GM18519 (cell line): Measurements from ENCODE around the gene CHST9.
"Not testable (repeated sequence)": the region's sequence is repeated elsewhere in the genome, so short reads cannot be mapped to it uniquely, and the experiment has no call there.

Experiments used
- ATAC-seq: cut with Tn5 transposase; IDR thresholded peaks from one replicate; pipeline ENCODE4 v1.9.1; 2021; ENCODE audit warnings: mild to moderate bottlenecking, moderate library complexity; ENCODE audit not compliant: unreplicated experiment, low FRiP score

CHST9 gene

DNA sequence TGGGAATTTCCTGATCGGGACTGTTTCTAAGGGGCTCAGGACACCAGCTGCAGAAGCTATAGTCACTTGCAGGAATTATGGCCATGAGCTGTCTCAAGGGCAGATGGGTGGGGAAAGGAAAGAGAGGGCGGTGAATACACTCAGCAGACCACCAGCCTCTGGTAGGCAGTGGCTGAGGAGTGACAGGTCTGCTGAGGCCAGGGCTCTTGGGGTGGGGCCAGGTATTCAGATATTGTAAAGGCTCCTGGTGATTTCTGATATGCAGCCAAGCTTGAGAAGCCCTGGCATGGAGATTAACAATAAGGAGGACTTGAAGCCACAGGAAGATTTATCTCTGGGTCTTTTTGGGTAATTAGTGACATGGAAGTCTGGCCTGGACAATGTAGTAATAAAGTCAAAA lies 174.3 kb downstream of the CHST9 start:
- no peak for ATAC-seq

DNA sequence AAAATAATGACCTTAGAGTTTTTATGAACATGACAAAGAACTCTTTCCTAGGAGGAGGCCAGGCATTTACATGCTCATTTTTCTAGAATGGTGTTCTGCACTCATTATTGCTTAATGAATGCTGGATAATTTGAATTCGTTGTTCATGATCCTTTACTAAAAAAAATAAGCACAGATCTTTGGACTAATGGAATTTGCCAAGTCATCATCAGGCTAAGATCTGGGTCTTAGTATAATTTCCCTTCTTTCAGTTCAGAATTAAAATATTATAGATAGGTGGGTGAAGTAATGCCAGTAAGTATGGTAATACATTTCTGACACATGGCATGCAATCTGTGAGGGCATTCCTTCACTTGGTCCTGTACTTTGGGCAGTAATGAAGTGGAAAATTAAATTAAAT lies 175.8 kb downstream of the CHST9 start:
- ATAC-seq: no peak

DNA sequence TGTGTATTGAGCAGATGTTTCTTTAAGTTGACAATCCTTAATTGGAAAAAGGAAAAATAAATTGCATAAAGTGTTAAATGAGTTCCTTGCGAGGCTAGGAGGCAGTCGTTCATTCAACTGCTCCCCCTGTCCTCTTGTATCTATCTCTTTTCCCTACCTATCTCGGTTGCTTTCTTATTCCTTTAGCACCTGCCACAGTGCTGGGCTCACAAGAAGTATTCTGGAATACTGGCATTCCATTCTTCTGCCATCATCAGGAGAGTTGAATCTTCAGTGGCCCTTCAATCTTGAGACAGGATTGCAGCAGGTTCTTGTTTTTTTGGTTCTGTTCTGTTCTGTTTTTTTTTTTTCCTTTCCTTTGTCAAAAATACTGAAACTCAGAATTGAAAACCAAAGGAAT lies 176.5 kb downstream of the CHST9 start:
- ATAC-seq: no peak

DNA sequence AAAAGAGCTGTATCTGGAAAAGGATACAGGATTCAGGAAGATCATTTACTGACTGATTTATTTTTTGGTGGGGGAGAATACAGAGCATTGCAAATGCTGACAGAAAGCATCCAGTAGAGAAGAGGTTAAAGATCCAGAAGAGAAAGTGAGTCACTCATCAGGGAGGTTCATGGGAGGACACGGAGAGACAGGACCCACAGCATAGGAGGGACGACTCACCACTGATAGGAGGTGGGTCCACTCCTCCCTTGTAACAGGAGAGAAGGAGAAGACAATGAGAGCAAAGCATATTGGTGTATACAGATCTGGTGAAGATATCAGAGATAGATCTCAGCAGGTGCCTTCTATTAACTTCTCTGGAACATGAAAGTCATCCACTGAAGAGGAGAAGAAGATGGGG lies 177.2 kb downstream of the CHST9 start:
- no peak for ATAC-seq

DNA sequence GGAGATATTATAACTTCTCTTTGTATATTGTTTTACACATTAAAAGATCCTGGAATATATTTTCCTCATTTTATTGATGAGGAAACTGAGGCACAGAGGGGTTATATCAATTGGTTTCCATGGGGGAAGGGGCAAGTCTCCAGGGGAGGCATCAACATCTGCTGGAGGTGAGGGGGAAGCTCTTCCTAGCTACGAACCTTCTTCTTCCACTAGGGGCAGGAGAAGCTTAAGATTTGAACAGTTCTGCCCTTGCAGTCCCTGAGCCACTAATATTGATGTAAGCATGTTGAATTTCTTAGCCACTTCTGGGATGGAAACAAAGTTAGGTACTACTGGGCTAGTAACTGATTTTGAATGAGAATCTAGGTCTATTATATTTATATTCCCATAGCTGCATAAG lies 179.5 kb downstream of the CHST9 start:
- ATAC-seq: peak; percentile 74

DNA sequence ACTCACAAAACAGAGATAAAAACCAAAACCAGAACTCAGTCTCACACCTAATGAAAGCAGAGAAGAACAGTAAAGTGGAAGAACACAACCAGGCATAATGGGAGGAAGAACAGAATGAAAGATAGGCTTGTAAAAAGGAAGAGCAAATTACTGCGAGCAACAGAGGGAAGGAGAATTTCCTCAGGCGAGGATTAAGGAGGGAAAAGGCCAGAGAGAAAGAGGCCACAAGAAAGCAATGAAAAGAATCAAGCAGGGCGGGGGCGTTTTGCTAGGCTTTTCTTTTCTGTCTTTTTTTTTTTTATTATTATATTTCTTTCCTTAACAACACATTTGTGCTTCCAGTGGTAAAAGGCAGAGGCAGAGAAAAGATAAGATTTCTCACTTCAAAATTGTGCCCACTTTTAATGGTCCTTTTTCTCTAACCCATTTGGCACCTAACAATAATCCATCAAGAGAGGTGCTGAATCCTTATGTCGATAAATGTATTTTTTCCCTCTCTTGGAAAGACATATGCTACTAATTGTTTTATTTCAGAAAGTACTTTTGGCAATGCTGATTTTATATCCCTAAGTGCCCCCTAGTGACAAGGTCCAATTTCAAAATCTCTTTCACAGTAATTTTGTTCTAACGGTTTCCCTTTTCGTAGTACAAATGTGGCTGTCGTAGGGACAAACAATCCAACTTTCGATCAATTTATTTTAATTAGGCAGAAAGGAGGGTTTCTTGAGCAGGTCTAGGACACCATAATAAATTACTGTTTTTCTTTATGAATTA lies 180.9 kb downstream of the CHST9 start:
- no peak for ATAC-seq

DNA sequence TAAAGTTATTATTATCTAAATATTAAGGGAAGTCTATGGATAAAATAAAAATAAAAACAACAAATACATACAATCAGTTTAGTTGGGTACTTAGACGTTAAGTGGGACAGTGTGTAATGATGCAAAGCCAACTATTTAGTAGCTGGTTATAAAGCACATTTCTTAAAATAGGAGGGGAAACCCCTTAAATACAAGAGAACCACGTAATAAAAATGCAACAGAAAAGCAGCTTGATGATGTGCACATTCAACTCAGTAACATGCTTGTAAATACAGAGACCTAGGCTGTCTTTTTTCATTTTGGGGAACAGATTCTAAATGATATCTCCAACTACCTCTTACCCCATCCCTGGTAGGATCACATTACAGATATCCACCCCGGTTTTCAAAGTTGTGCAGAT lies 185.3 kb downstream of the CHST9 start:
- ATAC-seq: no peak

DNA sequence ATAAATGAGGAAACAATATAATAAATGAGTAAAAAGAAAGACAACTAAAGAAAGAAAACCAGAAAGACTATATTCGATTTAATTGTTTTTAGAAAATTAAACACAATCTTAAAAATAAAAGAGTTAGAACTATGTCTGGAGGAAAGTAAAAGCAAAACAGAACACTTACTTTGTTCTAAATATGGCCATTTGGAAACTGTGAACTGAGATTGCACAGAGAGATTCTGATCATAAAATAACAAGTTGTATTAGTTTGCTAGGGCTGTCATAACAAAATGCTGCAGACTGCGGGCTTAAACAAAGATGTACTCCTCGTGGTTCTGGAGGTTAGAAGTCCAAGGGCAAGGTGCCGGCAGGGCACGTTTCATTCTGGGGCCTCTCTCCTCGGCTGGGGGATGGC lies 191.5 kb downstream of the CHST9 start:
- ATAC-seq: no peak

DNA sequence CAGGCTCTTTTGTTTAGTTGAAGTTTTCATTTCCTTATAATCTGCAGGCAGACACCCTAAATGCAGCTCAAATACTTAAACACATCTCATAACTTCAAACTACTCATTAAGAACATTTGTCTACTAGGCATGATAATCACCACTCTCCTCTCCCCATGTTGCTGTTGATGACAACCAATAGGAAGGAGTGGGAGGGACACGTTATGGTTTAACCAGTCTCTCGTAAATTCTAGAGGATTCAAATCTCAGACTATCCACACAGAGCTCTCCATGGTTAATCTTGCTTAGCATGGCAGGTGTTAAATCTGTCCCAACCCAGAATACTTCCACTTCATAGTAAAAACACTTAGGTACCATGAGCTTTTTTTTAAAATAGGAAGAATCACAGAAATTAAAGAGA lies 192.2 kb downstream of the CHST9 start:
- ATAC-seq: no peak

DNA sequence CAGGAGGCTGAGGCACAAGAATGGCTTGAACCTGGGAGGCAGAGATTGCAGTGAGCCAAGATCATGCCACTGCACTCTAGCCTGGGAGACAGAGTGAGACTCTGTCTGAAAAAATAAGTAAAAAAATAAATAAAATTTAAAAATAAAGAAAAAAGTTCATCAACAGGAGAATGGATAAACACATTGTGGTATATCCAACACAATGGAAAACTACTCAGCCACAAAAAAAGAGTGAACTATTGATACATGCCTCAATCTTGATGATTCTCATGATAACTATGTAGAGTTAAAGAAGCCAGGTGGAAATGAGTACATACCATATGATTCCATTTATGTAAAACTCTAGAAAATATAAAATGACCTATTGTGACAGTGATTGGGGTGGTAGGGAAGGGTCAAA lies 195.3 kb downstream of the CHST9 start:
- no peak for ATAC-seq

DNA sequence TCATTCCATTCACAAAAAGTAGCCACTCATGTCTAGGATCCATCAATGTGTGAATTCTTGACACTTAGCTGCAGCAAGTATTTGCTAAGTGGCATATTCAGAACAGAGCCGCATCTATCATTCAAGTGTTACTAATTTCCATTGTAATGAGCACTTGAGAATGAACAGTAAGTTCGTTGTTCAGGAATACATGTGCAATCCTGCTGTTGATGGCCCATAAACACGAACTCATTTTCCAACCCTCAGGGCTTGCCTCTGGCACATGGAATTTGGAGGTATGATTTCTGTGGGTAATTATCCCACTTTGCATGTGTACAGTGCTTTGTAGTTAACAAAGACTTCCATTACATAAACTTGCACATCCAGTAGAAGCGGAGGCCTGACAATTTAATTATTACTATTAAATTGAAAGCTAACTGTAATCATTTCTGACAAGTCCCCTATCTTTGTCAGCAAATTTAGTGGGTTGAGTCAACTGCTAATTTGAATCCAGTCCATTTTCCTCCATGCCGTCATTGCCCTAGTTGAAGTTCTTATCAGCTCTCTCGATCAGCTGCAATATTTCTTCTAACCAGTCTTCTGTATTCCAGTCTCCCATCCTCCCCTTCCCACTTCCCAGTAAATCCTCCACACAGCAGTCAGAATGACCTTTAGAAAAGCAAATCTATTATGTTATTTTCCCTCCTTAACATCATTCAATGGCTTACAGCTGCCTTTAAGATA lies 203.6 kb downstream of the CHST9 start:
- no peak for ATAC-seq

DNA sequence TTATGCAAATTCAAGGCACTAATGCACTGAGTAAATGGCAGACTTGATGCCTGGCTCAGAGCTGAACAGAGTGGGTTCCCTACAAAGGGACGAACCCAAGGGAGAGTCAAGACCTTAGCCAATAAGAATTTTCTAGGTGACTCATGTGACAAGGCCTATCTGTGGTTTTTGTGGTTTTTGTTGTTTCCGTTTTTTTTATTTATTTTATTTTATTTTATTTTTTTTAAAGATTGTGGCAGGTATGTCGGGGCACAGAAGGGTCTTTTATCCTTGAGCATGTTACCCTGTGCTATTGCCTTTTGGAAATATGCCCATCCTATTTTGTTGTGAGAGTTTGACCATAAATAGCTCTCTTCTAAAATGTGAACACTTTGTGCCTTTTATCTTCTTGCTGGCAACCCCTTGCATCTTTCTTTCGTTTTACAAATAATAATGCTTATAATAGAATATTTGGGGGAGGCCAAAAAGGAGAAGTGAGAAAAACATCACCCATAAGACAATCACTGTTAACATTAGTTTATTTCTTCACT lies 206.2 kb downstream of the CHST9 start:
- peak; percentile 96 for ATAC-seq

DNA sequence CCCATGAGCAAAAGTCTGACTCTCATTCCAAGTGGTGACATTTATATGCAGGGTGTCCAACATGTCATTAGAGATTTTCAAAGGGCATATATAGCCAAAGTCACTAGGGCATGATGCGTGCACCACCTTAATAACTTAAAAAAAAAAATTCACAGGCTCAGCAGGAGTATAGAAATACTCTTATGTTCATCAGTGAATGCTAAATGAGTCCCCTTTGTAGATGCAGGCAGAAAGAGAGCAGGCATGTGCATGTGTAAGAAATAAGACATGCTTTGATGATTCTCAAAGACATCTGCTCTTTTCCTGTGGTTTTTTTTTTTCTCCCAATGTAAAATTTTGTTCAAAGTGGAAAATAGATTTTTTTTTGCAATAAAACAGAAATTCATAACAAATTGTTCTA lies 207.3 kb downstream of the CHST9 start:
- no peak for ATAC-seq

DNA sequence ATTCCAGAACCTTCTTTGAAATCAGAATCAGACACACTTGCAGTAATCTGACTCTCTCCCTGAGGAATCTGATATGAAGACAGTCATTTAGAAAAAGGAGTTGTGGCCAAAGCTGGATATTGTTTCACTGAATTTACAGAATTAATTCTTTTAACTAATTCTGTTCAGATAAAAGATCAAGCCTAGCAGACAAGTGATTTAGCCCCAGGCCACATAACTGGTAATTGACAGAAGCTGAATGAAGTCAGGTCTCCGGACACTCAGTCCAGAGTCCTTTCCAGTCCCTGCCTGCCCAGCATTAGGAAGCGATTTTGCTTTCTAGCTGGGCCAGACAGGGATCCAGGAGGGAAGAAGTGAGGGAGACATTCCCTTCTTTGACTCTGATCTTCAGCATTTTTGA lies 208.9 kb downstream of the CHST9 start:
- ATAC-seq: no peak

DNA sequence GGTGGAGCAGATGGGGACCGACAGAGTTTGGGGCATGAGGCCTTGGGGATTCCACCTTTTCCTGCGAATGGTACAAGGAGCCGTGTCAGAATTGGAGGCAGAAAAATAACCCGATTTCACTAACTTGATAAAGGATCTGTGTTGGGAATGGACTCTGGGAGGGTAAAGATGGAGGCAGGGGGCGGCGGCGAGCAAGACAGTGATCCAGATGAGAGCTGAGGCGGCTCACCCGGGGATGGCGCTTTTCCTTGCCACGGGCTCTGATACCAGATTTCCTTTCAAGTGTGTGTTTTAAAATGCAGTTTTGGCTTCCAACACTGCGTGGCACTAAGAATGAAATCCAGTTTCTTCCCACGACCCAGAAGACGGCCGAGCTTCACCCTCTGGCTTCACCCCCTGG lies 212.6 kb downstream of the CHST9 start:
- ATAC-seq: not testable (repeated sequence)

DNA sequence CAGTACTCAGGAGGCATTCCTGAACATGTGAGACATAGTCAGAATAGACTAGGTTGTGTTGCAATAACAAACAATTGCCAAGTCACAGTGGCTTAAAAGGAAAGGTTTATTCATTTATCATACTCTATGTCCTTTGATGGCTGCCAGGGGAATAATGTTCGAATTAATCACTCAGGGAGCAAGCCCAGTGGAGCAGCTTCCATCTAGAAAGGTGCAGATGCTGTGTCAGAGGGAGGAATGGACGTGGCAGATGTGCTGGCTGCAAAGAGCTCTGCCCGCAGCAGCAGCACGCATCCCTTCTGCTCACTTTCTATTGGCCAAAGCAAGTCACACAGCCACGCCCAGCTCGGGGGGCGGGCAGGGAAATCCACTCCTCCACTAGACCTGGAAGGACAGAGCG lies 213.7 kb downstream of the CHST9 start:
- ATAC-seq: no peak

DNA sequence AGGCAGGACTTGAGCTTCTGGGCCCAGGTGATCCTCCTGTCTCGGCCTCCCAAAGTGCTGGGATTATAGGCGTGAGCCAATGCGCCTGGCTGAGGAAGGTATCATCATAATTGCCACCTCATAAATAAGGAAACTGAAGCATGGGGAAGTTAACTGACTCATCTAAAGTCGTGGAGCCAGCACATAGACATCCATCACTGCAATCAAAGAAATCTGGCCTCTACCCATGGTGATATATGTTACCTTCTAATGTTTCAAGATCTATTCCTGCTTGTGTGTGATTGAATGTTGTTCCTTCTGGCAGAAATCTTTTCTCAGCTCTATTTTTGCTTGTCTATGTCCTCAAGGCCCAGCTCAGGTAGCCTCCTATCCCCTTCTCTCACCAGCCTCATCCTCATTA lies 214.5 kb downstream of the CHST9 start:
- no peak for ATAC-seq

DNA sequence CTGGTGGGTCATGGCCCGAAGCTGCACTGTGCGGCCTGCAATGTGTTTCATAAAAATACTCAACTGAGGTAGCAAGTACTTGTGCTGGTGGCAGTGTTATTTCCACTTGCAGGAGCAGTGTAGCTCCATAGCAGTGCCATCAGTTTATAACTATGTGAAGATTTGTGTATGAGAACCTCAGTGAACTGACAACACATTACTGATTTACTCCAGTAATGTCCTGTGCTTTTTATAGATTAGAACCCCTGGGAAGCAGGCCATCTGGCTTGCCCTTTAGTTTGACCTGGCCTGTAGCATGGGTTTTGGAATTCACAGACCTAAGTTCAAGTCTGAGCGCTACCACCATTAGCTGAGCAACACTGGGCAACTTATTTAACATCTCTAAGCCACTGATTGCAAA lies 219.9 kb downstream of the CHST9 start:
- no peak for ATAC-seq

DNA sequence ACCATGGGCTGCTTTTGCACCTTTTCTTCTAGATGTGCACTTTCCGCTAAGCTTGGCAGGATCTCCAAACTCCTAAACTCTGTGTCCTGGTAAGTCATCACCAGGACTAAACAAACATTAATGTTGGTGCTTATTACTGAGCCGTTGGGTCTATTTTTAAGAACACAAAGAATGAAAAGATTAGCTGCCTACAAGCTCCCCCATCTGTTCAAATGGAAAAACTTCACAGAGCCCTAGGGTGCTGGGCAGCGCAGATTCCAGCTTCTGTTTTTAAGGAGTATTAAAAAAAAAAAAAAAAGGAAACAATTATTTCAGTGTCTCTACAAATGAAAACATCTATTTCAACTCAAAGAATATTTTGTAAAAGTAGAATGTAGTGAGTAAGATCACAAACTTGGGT lies 221.8 kb downstream of the CHST9 start:
- no peak for ATAC-seq

DNA sequence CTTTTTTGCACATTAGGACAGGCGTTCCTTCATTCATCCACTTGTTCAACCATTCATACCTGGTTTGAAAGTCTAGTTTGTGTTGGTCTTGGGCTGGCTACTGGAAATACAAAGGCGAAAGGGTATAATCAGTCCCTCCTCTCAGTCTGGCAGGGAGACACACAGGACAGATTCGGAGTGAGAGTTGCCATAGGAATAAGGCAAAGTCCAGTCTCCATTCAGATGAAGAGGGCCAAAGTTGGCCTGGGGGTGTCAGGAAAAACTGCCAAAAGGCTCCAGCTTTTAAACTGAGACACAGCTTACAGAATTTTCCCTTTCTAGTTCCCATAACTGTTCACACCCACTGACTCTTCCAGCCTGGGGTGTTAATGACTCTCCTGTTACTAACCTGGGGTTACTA lies 223.3 kb downstream of the CHST9 start:
- no peak for ATAC-seq

DNA sequence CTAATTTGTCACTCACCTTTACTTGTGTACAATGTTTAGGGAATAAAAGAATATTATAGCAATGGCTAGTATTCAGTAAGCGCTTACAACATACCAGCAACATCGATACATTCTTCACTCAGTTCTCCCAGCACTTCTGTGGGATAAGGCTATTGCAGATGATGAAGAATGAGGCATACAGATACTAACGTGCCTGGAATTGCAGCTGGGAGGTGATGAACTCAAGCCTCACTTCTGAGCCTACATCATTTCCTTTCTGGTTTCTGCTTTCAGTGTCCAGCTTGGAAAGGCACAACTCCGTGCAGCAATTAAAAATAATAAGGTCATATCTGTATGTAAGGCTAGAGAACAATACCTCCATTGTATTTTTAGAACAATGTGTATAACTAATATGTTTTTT lies 224.2 kb downstream of the CHST9 start:
- no peak for ATAC-seq

DNA sequence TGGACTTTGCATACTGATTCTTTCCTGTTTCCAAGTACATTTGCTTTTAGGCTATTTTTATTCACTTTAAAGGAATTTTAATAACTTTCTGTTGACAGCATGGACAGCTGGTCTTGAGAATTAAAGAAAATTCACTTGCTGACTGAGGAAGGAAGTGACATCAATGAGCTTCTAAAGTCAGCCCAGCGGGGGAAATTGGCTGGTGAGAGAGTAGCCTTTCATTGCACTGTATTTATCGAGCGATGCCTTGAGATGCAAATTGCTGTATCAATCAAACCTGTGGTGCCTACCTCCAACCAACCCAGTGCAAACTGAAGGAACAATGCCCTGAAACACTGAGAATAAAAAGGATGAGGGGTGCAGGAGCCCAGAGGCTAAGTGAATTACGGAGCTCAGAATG lies 228.2 kb downstream of the CHST9 start:
- no peak for ATAC-seq
